IMR-90 (cell line): ENCODE measurements around the gene FALEC. TPM values are rescaled to one million over a fixed set of nuclear protein-coding genes. Genes with fewer than 3 reads are reported as not detected.

Experiments used
- ATAC-seq: fragments of 200-7000 bp; cut with Tn5 transposase; 2 replicates; pipeline ENCODE4 v1.9.1; 2020; ENCODE audit warnings: low read depth, mild to moderate bottlenecking, moderate library complexity
- BruUV-seq: library from RNA; stranded (reverse); fragments of 400-500 nt; replicated peaks from 2 replicates; lab custom pipeline; 2021; lab: Mats Ljungman, UMichigan
- CTCF ChIA-PET: fragments of 300-600 bp; formaldehyde crosslinking; extraction: SDS; loops from one replicate; lab custom pipeline; 2021; ENCODE audit warnings: antibody characterized with exemption; lab: Yijun Ruan, JAX
- POLR2A ChIA-PET: fragments of 300-600 bp; sonication (Branson Sonifier 250); formaldehyde crosslinking; loops from one replicate; lab custom pipeline; 2022; ENCODE audit warnings: antibody characterized with exemption; ENCODE audit not compliant: unreplicated experiment; lab: Charles Lee
- DNase-seq: peaks from one replicate; pipeline ENCODE4 v3.0.0; 2013
- H2AFZ ChIP-seq: replicated peaks from 2 replicates; pipeline ENCODE3; 2013; ENCODE audit warnings: low read length, mild to moderate bottlenecking; ENCODE audit not compliant: poor library complexity
- H2AK5ac ChIP-seq: 2 replicates; pipeline ENCODE4 v1.6.1; 2013; ENCODE audit warnings: low read depth, low read length, inconsistent platforms
- H2AK9ac ChIP-seq: replicated peaks from 2 replicates; pipeline ENCODE3; 2013; ENCODE audit warnings: mild to moderate bottlenecking, low read depth, low read length, moderate library complexity; ENCODE audit not compliant: poor library complexity
- H2BK120ac ChIP-seq: 2 replicates; pipeline ENCODE4 v1.6.1; 2013; ENCODE audit warnings: low read depth, low read length, inconsistent platforms
- H2BK15ac ChIP-seq: 3 replicates; pipeline ENCODE4 v1.6.1; 2013; ENCODE audit warnings: low read depth, low read length, inconsistent platforms
- H2BK20ac ChIP-seq: 2 replicates; pipeline ENCODE4 v1.6.1; 2013; ENCODE audit warnings: low read depth, mild to moderate bottlenecking, inconsistent platforms, low read length, moderate library complexity
- H2BK5ac ChIP-seq: 2 replicates; pipeline ENCODE4 v1.6.1; 2013; ENCODE audit warnings: mild to moderate bottlenecking, low read depth, low read length, inconsistent platforms; ENCODE audit not compliant: poor library complexity, severe bottlenecking
- H3K14ac ChIP-seq: replicated peaks from 2 replicates; pipeline ENCODE4 v1.6.1; 2013; ENCODE audit warnings: low read depth, low read length, inconsistent platforms
- H3K18ac ChIP-seq: 2 replicates; pipeline ENCODE4 v1.6.1; 2013; ENCODE audit warnings: low read depth, low read length, control low read depth
- H3K23ac ChIP-seq: 2 replicates; pipeline ENCODE4 v1.6.1; 2013; ENCODE audit warnings: low read depth, low read length, inconsistent platforms
- H3K27ac ChIP-seq: 2 replicates; pipeline ENCODE4 v1.5.1; 2013; ENCODE audit warnings: mild to moderate bottlenecking, control low read depth, low read length; ENCODE audit not compliant: insufficient read depth
- H3K27me3 ChIP-seq: 2 replicates; pipeline ENCODE4 v1.6.1; 2013; ENCODE audit warnings: low read length; ENCODE audit not compliant: control insufficient read depth, insufficient read depth
- H3K36me3 ChIP-seq: 2 replicates; pipeline ENCODE4 v1.6.1; 2013; ENCODE audit warnings: low read length, mixed read lengths; ENCODE audit not compliant: control insufficient read depth, insufficient read depth
- H3K4ac ChIP-seq: 2 replicates; pipeline ENCODE4 v1.6.1; 2013; ENCODE audit warnings: low read depth, low read length, inconsistent platforms
- H3K4me1 ChIP-seq: 2 replicates; pipeline ENCODE4 v1.6.1; 2013; ENCODE audit warnings: low read length, mixed read lengths; ENCODE audit not compliant: control insufficient read depth, insufficient read depth
- H3K4me2 ChIP-seq: 2 replicates; pipeline ENCODE4 v1.6.1; 2013; ENCODE audit warnings: low read depth, mild to moderate bottlenecking, control low read depth, low read length, moderate library complexity
- H3K4me3 ChIP-seq: 2 replicates; pipeline ENCODE4 v1.5.1; 2013; ENCODE audit warnings: low read depth, mild to moderate bottlenecking, control low read depth, low read length, moderate library complexity; ENCODE audit not compliant: insufficient read depth
- H3K56ac ChIP-seq: 2 replicates; pipeline ENCODE4 v1.6.1; 2013; ENCODE audit warnings: low read length, inconsistent platforms; ENCODE audit not compliant: insufficient read depth; ENCODE audit errors: extremely low read depth
- H3K79me1 ChIP-seq, 2 experiments: 2 replicates each; pipeline ENCODE4 v1.6.1; 2013; ENCODE audit warnings: low read length in 2 of 2, inconsistent platforms in 1 of 2, low read depth in 1 of 2
- H3K9ac ChIP-seq: 2 replicates; pipeline ENCODE4 v1.6.1; 2013; ENCODE audit warnings: low read depth, low read length, control low read depth
- H3K9me1 ChIP-seq: 2 replicates; pipeline ENCODE4 v1.6.1; 2013; ENCODE audit warnings: low read length, inconsistent platforms; ENCODE audit not compliant: insufficient read depth
- H3K9me3 ChIP-seq: 2 replicates; pipeline ENCODE4 v1.6.1; 2013; ENCODE audit warnings: low read length; ENCODE audit not compliant: control insufficient read depth, insufficient read depth
- H4K20me1 ChIP-seq: 2 replicates; pipeline ENCODE4 v1.6.1; 2013; ENCODE audit warnings: low read length, inconsistent platforms; ENCODE audit not compliant: insufficient read depth
- H4K5ac ChIP-seq: 2 replicates; pipeline ENCODE4 v1.6.1; 2013; ENCODE audit warnings: mild to moderate bottlenecking, low read depth, low read length, control low read depth
- H4K8ac ChIP-seq, 2 experiments: 2 replicates each; pipeline ENCODE4 v1.6.1; 2013; ENCODE audit warnings: low read depth in 2 of 2, low read length in 2 of 2, control low read depth in 1 of 2, inconsistent platforms in 1 of 2
- H4K91ac ChIP-seq: 2 replicates; pipeline ENCODE4 v1.6.1; 2013; ENCODE audit warnings: low read depth, low read length, inconsistent platforms; ENCODE audit not compliant: insufficient read depth
- RCOR1 ChIP-seq: IDR thresholded peaks from 2 replicates; pipeline ENCODE4 v1.6.1; 2012; ENCODE audit warnings: mild to moderate bottlenecking, low read length, improper control_type of control experiment; ENCODE audit not compliant: insufficient replicate concordance
- WGBS, 2 experiments: methylation state at CpG; one replicate each; pipeline versions ENCODE4 v1.1.5 to v1.1.7; 2013; ENCODE audit warnings: missing lambda C conversion rate in 2 of 2; ENCODE audit not compliant: insufficient read length in 1 of 2; ENCODE audit errors: extremely low coverage in 2 of 2; 5-methylcytosine and 5-hydroxymethylcytosine counted together
- dilution Hi-C: fragments of 300-500 bp; cut with HindIII; formaldehyde crosslinking; loops from one replicate; pipeline ENCODE4 v1.14.3; 2018; ENCODE audit warnings: low sequenced_read_pairs; ENCODE audit not compliant: unreplicated experiment
- in situ Hi-C: fragments of 300-500 bp; cut with MboI; formaldehyde crosslinking; loops from 3 replicates; pipeline ENCODE4 v1.14.3; 2019; ENCODE audit warnings: low sequenced_read_pairs, inconsistent platforms, mixed read lengths
- intact Hi-C: fragments of 100-400 bp; cut with micrococcal nuclease; formaldehyde crosslinking; loops from 2 replicates; pipeline ENCODE4 v1.10.0; 2022
- polyA plus RNA-seq, 3 experiments: library from polyadenylated mRNA; depleted of rRNA; stranded (reverse); fragments of >200 nt; gene quantifications; 2 replicates each; pipeline ENCODE4 v1.2.3, GENCODE V29; 2012; ENCODE audit warnings: low replicate concordance in 1 of 3
- total RNA-seq: library from RNA; depleted of rRNA; stranded (reverse); fragments of >200 nt; gene quantifications from 2 replicates; pipeline ENCODE4 v1.2.3, GENCODE V29; 2012

FALEC gene
- total and polyA plus RNA-seq, 2 of the 4 experiments (the other 2 are of a cell fraction): not detected

- H3K18ac ChIP-seq: peak overlapping the region; percentile 35; the same call in 1 of the 2 replicates
- CTCF ChIA-PET: interaction anchor here (0.9 to 1.5 kb wide), 3 partner anchors 13 to 19 kb away, joined by 4 to 5 read pairs (median 4); partner anchors contain the start of gene FALEC
- no peaks in the 10 kb centered on the region for H3K9me3 ChIP-seq
- H2AK9ac ChIP-seq: no peak overlapping the region
- in situ Hi-C loops (no loop called here), intact Hi-C loops (no loop called here), dilution Hi-C loops (no loop called here)
- no peak overlapping the region for H3K4me3 ChIP-seq
- peak overlapping the region; percentile 2; the same call in 1 of the 2 replicates for H3K9ac ChIP-seq
- H2AK5ac ChIP-seq: no peak overlapping the region
- peak overlapping the region; percentile 36 for H2BK5ac ChIP-seq
- H3K4ac ChIP-seq: peak overlapping the region; percentile 52
- H3K9me1 ChIP-seq: no peaks in the 10 kb centered on the region
- no peaks in the 10 kb centered on the region for H3K27me3 ChIP-seq
- peaks cover 0 to 2% of the 10 kb centered on the region in 2 experiments; a peak in 1 of 4 replicates for H3K79me1 ChIP-seq
- H3K23ac ChIP-seq: peak overlapping the region; percentile 73; the same call in 1 of the 2 replicates
- H4K20me1 ChIP-seq: no peaks in the 10 kb centered on the region
- ATAC-seq (peak; percentile 16; the same call in 1 of the 2 replicates), DNase-seq (peak; percentile 81)
- no peak overlapping the region for H4K91ac ChIP-seq
- H3K27ac ChIP-seq: peak overlapping the region; percentile 28
- WGBS, 2 experiments: 6% methylated on average over 3 of the region's 4 CpGs; no CpG with 5 or more reads in 1 of the 2 experiments
- H2BK20ac ChIP-seq: peak overlapping the region; percentile 57; the same call in 1 of the 2 replicates
- no peak overlapping the region for H3K56ac ChIP-seq
- peak overlapping the region; percentile 64 for H2AFZ ChIP-seq
- H2BK120ac ChIP-seq: peak overlapping the region; percentile 68
- BruUV-seq: no TSS peak
- no peak overlapping the region; the same call in 2 of the 3 replicates for H2BK15ac ChIP-seq
- peak overlapping the region; percentile 25; the same call in 1 of the 2 replicates for H4K5ac ChIP-seq
- POLR2A ChIA-PET: no interaction called here
- H3K14ac ChIP-seq: peak overlapping the region; percentile 73; the same call in 1 of the 2 replicates
- H3K36me3 ChIP-seq: no peaks in the 10 kb centered on the region
- peaks cover 9% of the 10 kb centered on the region for H3K4me1 ChIP-seq
- H4K8ac ChIP-seq: peak overlapping the region in 1 of 2 experiments; percentile 69; a peak in 1 of 4 replicates
- peak overlapping the region; percentile 5; the same call in 1 of the 2 replicates for H3K4me2 ChIP-seq
- no peak for TF ChIP-seq RCOR1
Measured at GRCh38 chr1:150529017-150529416, 13.5 kb downstream of the FALEC start.
